Measurements from ENCODE around the gene OOSP2.

OOSP2 gene

GRCh38 chr11:60077981-60078380, 37.8 kb downstream of the OOSP2 start:
- no peak for DNase-seq (ENCODE audit: low read depth in 4 of 4, low spot score in 1 of 4)

DNA sequence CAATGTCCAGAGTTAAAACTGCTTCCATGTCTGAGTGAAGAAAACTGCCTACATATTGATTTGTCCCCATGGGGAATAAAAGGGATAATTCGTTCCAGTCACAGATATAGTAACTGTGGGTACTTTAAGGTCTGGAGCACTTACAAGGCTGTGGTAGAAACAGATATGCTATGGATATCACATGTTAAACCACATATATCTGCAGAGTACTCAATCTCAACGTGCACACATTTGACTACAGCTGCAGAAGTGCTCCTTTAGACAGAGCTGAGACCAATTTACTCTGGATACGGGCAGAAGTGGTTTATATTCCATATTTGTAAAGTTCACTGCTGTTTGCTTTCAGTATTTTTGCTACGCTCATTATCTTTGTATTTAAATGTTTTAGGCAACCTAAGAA, 38.5 kb downstream of the OOSP2 start:
- no peak for DNase-seq (ENCODE audit: low read depth in 4 of 4, low spot score in 1 of 4)

DNA sequence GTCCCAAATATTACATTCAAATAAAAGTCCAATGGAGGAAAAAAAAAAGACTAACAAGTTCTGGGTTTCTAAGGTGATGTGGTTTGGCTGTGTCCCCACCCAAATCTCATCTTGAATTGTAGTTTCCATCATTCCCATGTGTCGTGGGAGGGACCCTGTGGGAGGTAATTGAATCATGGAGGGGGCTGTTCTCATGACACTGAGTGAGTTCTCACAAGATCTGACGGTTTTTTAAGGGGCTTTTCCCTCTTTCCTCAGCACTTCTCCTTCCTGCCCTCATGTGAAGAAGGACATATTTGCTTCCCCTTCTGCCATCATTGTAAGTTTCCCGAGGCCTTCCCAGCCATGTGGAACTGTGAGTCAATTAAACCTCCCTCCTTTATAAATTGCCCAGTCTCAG, 40.3 kb downstream of the OOSP2 start:
- no peak for DNase-seq (ENCODE audit: low read depth in 4 of 4, low spot score in 1 of 4)

GRCh38 chr11:60084631-60085273, 44.5 kb downstream of the OOSP2 start:
- DNase-seq (ENCODE audit: low read depth in 4 of 4, low spot score in 1 of 4), result no peak

DNA sequence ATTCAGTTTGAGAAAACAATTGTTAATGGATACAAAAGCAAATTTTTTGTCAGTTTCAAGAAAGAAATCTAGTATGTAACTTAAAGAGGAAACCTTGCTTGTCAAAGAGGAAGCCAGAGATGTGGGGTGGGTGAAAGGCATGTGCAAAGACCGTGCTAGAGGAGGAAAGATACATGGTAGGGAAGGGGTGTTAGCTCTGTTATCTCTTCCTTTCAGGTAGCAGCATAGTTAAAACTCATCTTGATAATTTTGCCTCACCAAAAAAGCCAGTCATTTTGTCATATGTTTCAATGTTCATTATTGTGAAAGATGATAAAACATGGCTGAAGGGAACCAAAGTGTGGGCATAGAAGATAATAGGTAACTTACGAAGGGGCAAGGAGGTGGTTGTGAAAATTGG, 45.7 kb downstream of the OOSP2 start:
- no peak for DNase-seq (ENCODE audit: low read depth in 4 of 4, low spot score in 1 of 4)

DNA sequence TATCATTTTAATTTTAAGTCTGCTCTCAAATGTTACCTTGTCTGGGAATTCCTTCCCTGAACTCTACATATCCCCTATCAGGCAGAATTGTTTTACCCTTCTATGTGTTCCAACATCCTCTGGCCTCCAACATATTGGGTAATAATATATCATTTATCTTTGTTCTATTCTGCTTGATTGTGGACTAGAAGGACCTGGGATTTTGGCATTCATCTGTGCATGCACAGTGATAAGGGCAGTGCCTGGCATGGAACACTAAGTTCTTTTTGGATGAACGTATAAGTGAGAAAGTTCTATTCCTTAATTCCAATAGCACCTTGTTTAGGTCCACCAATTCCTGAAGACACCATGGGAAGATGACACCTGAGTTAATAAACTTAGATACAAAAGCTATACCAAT, 47.0 kb downstream of the OOSP2 start:
- DNase-seq (ENCODE audit: low read depth in 4 of 4, low spot score in 1 of 4), result no peak

GRCh38 chr11:60088364-60088763, 48.2 kb downstream of the OOSP2 start, which contains the start of gene MS4A2:
MS4A2 (plus strand) TSS chr11:60088664; CDS start chr11:60088766, 102 bp downstream.
- DNase-seq (ENCODE audit: low read depth in 4 of 4, low spot score in 1 of 4), result no peak

GRCh38 chr11:60095477-60096120, 55.4 kb downstream of the OOSP2 start:
- DNase-seq (ENCODE audit: low read depth in 4 of 4, low spot score in 1 of 4), result no peak

- no peak for DNase-seq (ENCODE audit: low read depth in 4 of 4, low spot score in 1 of 4)
These were observed 57.0 kb downstream of the OOSP2 start for GRCh38 chr11:60097189-60097588.
